HG03469 (cell line): ENCODE measurements around the gene EN2.
"Not testable (repeated sequence)": the region's sequence is repeated elsewhere in the genome, so short reads cannot be mapped to it uniquely, and the experiment has no call there.

ENCODE experiments used
- ATAC-seq: cut with Tn5 transposase; IDR thresholded peaks from one replicate; pipeline ENCODE4 v1.9.1; 2021; ENCODE audit warnings: mild to moderate bottlenecking, moderate library complexity, moderate number of reproducible peaks; ENCODE audit not compliant: unreplicated experiment

EN2 gene

DNA sequence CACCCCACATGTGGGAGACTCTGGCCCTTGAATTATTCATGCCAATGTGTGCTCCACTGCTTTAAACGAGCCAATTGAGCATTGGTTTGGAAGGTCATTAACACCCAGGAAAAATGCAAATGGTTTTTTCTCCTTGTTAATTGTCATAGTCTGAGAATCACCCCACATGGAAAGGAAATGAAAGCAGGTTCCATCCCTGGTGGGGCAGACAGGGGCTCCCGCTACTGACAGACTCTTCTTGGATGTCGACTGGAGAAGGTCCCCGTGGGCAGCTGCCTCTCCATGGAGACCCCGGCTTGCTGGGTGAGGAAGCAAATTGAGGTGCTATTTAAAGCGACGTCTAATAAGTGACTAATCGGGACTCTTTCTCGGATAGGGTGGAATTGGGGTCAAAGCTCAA, 32.0 kb upstream of the EN2 start:
- no peak for ATAC-seq

DNA sequence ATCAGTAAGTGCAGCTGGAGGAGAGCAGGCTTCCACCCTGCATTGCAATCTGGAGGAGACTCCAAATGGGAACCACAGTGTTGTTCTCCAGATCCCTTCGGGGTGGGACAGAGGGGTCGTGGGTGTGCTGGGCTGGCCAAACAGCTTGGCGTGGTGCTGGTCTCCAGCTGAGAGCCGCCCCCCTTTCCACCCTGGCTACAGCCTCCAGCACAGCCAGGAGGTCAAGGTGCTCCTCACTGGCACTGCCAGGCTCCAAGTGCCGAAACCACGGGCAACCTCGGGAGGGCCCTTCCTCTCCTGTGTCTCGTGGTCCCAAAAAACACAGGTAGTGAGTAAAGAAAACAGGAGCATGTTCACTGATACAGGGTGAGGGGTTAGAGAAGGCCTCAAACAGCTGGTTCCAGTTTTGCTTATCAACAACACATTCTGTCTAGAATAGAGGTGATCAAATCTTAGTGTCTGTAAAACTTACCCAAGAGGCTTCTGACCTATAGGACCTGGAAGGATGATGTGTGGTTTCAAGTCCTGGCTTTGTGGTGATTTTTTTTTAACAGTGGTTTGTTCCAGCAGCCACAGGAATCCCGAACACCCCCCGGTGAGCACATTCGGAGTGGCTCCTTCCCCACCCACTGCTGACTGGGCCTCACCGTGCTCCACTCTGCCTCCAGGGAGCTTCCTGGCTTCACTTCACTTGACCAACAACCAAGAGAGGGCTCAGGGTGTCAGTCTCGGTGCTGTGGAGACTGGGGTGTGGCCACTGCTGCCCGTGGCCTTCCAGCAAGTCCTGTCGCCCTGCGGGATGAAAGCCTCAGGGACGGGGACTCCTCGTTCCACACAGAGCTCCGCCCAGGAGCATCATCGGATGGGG, 31.2 kb upstream of the EN2 start:
- no peak for ATAC-seq

DNA sequence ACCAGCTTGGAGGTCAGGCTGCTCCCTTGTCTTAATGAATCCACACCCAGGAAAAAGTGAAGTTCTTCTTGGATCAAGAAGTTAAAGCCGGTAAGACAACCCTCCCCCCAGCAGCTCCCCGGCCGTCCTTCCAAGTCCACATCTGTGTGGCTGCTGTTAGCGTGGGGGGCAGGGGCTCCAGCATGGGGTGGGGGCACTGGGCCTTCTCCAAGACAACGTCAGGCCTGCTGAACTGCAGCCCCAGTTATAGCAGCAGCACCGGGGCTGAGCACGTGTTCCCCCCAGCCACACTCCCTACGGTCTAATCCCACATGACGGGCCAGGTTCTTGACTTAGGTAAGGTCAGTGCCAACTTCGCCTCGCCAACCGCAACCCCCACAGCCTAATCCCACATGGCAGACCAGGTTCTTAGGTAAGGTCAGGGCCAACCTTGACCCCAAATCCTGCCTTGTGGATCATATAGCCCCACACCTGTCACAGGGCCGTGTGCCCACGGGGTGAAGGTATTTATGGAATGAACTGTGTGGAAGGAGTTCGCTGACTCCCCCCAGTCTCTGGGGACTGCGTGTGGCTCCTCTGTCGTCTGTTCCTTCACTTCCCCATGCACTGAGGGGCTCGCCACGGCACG, 30.4 kb upstream of the EN2 start:
- no peak for ATAC-seq

DNA sequence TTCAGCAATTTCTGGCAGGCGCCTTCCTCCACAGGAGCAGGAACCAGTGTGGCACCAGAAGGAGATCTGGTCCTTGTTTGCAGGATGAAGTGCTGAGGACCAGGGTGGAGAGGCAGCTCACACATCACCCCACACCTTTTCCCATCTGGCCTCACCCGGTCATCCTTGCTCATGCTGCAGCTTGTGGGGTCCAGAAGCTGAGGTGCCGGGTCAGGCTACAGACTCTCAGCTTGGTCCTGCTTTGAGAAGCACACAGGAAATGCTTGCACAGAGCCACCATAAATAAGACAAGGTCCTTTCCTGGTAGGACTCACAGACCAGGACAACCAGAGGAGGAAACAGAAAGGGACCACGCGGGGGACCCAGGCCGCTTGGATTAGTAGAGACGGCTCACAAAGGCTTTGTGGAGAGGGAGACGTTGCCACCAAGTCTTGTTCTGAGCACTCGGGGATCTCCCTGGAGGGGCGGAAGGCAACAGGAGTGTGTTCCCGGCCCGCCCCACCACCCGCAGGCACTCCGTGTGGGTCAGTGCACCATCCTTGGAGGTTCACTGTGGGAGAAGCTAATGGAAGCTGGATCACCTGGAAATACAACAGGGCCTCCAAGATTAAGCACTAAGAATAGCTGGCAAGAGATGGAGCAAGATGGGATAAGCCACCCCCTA, 29.6 kb upstream of the EN2 start:
- no peak for ATAC-seq

DNA sequence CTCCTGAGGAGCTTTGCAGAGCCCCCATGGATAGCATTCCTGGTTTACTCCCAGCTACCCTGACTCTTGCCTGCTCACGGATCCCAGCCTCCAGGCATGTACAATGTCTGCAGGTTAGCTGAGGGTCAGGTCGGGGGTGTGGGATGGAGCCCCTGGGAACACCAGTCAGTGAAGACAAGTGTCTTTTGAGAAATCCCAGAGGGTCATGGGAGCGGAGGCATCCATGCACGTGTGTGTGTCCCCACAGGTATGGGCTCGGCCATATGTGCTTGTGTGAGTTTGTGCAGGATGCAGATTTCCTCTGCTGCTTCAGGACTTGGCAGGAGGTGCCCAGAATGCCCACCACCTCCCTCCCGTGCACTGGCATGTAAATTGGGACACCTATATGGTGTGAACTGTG, 28.3 kb upstream of the EN2 start:
- no peak for ATAC-seq

DNA sequence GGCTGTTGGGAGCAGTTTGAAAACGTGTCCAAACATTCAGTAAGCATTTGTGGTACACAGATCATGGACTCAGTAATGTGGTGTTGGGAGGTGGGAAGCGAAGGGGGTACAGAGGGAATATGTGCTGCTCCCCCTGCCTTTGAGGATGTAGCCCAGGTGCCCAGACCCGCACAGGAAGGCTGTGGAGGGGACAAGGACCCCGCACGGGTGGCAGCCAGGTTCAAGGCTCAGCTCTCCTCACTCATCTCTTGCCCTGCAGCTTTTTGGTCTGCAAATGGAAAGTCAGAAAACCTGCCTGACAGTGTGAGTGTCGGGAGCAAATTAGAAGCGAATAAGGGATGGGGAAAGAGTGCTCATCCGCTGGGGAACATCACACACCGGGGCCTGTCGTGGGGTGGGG, 27.3 kb upstream of the EN2 start:
- ATAC-seq, result no peak

DNA sequence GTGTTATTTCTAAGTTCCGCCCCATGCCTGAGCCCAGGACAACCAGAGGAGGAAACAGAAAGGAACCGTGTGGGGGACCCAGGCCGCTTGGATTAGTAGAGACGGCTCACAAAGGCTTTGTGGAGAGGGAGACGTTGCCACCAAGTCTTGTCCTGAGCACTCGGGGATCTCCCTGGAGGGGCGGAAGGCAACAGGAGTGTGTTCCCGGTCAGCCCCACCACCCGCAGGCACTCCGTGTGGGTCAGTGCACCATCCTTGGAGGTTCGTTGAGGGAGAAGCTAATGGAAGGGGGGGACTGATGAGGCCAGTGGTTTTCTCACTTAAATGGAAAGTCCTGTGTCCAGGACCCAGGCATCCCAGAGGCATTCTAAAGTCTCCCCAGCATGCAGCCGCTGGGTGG, 26.7 kb upstream of the EN2 start:
- ATAC-seq, result no peak

DNA sequence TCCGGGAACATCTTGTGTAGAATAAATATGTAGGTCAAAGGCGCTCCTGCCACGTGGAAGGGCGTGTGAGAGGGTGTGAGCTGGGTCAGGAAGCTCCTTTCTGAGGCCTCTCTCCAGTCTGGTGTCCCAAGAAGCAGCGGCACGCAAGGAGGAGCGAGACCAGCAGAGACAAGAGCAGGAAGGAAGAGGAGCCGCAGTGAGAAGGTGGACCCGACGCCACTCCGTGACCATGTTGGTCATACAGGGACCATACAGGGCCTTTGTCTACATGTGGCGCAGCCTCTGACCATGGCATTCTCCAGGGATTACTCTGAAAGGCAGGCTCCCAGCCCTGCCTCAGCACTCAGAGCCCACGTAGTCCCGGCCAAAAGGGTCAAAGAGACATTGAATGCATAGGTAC, 26.2 kb upstream of the EN2 start:
- no peak for ATAC-seq

DNA sequence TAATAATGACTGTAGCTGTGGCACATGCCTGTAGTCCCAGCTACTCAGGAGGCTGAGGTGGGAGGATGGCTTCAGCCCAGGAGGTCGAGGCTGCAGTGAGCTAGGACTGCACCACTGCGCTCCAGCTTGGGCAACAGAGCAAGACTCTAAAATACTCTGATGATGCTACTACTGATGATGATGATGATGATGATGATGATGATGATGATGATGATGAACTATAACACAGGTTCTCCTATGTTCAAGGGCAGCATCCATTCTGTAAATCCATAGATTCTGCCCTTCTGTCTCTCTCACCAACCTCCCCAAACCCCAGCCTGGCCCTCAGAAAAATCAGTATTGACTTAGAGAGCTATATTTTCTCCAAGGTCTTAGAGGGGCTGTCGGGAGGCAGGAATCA, 22.8 kb upstream of the EN2 start:
- no peak for ATAC-seq

DNA sequence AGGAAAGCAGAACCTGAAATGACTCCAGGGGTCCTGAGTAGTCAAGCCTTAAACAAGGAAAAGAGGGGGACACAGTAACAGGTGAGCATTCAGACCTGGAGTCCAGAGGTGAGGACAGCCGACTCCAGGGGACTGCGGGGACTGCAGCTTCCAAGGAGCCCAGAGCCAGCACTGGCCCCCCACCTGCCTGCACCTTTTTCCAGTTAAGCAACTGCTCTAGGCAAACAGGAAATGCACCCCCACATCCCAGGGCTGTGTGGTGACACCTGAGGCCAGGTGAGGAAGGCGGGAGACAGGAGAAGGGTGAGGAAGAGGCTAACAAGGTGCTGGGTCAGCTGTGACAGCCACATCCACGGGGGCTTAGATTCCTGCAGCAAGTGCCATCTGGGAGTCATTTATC, 20.1 kb upstream of the EN2 start:
- ATAC-seq, result no peak

DNA sequence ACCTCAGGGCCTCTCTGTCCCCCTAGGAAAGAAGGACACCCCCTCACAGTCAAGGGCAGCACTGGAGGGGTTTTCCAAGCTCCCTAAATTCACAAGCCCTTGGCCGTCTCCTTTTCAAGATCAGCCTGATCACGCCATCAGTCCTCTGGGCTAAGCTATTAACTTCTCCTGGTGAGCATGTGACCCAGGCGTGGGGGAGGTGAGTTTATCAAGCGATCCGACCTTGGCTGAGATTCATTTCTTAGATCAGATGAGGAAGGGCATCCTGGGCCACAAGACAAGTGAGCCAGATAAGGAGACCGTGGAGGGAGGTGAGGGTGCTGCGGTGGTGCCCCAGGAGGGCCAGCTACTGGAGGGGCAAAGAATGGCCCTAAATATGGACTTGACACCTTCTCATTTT, 19.2 kb upstream of the EN2 start:
- ATAC-seq, result no peak

DNA sequence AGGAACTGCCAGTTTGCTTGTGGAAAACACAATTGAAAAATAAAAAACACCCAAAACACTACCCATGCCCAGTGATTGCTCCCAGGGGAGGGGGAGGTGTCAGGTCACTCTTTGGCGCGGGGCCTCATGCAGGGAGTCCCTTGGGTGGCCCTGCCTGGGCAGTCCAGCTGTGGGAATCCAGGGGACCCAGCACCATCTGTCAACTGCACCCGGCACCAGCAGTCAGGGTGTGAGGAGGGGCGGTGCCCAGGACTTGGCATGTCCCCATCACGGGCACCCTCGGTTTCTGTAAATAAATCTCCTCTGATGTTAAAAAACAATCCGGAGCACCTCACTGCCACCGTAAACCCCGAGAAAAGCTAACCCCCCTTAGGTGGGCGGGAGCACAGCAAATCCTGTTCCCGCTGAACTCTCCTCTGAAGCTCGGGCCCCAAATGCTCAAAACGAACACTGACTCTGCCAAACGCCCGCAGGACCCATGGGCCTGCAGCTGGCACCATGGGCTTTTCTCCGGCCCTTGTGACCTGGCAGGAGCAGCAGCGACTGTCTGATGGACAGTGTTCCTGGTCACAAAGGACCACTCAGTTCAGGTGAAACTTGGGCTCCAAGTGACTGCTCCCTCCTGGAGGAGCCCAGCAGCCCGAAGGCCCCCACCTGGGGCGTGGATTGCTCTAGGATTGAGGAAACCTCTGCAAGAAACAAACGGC, 18.5 kb upstream of the EN2 start:
- no peak for ATAC-seq

DNA sequence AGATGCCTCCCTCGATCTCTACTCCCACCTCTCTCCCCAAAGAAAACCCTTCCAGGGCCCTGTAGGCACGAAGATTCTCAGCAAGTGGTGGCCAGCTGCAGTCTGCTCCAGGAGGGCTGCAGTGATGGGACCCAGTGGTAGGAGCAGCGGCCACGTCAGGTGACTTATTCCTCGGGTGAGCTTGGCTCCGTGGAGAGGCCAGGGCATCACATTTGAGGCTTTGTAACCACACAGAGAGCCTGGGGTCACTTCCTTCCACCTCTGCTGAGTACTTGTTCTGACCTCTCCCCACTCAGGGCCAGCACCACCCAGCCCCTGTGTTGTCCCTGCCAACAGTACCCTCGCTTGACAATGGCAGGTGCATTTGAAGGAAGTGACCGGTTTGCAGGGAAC, 17.9 kb upstream of the EN2 start:
- ATAC-seq, result no peak

DNA sequence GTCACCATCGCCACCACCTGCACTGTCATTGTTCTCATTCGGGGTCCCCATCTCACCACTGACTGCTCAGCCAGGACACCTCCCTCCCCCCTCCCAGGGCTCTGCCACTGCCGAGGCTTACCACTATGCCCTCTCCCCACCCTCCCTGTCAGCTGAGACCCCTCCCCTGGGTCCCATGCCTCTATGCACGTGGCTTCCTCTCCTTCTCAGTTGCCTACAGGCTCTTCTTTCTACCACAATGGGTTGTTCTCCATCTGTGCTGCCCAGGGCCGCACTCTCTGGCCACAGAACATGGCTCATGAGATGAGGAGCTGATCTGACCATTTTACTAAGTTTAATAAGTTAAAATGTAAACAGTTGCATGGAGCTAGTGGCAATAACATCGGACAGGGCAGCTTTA, 16.1 kb upstream of the EN2 start:
- ATAC-seq, result no peak

DNA sequence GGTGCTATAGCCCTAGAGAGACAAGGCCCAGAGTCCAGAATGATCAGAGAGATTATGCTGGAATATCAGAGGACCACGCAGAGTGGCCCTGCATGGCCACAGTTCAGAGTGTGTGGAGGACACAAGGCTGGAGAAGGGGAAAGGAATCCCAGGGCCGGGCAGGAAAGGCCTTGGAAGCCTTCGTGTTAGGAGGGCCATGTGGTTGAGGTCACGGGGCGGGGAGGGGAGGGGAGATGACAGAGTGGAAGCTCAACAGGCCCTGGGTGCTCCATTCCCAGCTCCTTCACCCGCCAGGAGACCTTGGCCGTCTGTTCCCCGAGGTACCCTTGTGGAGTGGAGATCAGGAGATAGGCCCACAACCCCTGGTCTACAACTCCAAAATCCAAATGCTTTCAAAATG, 13.2 kb upstream of the EN2 start:
- ATAC-seq, result no peak

DNA sequence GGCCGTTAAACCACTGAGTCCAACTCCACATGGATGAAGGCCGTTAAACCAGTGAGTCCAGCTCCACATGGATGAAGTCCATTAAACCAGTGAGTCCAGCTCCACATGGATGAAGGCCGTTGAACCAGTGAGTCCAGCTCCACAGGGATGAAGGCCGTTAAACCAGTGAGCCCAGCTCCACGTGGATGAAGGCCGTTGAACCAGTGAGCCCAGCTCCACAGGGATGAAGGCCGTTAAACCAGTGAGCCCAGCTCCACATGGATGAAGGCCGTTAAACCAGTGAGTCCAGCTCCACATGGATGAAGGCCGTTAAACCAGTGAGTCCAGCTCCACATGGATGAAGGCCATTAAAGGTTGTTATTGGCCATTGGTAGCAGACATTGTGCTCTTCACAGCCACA, 12.3 kb upstream of the EN2 start:
- not testable (repeated sequence) for ATAC-seq

DNA sequence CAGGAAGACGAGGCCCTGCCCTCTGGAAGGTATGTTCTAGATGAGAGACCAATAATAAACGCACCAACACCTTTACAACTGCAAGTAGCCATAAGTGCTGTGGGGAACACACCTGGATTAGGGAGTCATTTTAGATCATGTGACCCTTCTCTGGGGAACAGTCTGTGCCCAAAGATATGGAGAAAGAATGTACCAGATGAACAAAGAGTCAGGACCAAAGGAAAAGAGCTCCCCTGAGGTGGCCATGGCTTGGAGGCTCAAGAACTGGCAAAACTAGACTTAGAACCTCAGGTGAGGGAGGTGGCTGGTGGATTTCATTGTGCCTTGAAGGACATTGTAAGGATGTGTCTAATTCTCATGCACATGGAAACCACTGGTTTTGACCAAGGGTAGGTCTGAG, 10.3 kb upstream of the EN2 start:
- ATAC-seq, result no peak

DNA sequence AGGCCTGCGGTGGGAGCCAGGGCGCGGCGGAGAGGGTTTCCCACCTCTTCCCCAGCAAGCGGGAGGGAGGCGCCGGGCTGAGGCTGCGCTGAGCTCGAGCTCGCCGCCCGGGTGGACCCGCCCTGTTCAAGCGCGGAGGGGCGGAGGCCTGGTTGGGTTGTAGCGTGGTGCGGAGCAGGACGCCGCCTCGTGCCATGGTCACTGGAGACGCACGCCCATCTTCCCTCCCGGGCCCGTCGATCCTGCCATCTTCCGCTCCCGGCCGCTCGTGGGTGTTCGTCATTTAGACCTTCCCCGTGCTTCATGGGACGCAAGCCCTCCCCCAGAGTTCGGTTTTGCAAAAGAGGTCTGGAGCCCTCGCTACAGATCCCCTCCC, 9.3 kb upstream of the EN2 start:
- ATAC-seq, result no peak

DNA sequence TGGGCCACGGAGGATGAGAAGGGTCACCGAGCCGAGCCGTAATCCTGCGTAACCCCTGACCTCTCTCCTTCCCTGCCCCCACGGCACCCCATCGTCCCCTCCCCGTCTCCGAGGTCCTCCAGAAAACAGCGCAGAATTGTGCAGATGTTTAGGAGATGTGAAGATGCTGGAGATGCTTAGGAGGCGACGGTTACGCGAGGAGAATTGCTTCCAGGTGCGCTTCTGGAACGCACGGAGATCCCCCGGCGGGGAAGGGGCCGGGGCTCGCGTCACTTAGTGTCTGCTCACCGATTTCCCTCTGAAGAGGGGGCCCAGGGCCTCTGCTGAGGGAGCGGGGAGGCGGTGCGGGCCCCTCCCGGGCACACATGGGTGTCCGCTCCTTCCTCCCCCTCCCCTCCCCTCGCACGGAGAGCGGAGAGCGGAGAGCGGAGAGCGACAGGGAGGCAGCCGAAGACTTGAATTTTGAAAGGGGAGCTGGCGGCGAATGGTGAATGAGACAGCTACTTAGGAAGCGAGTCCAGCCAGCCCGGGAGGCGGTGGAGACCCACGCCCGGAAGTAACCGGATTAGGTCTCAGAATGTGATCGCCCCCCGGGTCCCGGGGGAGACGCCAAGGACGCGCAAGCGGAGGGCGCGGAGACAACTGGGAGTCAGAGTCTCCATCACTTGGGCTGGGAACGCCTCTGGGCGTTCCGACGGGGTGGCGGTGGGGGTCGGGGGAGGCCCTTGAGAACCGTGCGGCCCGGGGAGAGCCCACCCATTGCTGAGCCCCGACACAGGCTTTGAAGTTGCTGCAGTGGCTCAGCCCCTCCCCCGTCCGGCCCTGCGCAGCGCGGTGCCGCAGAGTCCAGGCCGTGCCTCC, 8.7 kb upstream of the EN2 start:
- ATAC-seq, result no peak

DNA sequence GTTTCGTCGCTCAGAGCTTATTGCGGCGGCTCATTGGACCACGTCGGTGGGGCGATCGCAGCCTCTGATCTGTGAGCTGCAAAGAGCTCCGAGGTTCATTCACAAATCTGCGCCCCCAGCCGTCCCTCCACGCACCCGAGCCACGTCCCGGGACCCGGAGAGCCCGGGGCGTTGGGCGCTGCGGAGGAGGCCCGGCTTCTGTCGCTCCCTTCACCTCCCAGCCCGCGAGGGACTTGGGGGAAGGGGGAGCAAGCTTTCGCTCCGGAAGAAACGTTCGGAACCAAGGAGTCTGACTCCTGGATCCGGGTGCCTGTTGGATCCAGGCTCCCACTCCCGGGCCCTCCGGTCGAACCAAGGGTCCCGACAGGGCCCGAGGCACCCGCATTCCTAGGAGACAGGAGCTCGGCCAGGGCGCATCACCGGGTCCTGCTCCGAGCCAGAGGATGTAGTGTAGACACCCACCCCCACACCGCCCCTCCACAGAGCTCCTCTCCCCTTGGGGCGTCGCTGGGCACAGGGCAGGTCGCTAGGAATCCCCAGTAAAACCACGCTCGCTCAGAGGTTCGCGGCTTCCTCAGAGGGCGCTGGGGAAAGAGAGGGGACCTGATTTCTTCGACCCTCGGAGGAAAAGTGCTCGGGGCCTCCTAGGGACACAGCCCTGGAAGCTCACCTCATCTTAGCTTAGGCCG, 7.9 kb upstream of the EN2 start:
- ATAC-seq, result no peak
